Upper lobe of right lung (tissue), 1 donor: ENCODE results near the gene ABHD12. TPM values are rescaled to one million over a fixed set of nuclear protein-coding genes. Genes with fewer than 3 reads are reported as not detected.
A peak's percentile ranks its signal among the peaks of the same experiment; 100 is the strongest.

Source experiments
- ATAC-seq: fragments of 200-7000 bp; cut with Tn5 transposase; one replicate; pipeline ENCODE4 v1.9.1; 2020; ENCODE audit warnings: mild to moderate bottlenecking, moderate library complexity
- DNase-seq: peaks from one replicate; pipeline ENCODE4 v3.0.0-alpha.2; 2020
- H3K27ac ChIP-seq: fragments of 200-600 bp; one replicate; pipeline ENCODE4 v1.8.0; 2022
- H3K27me3 ChIP-seq: fragments of 200-600 bp; one replicate; pipeline ENCODE4 v1.8.0; 2022; ENCODE audit warnings: mild to moderate bottlenecking
- H3K36me3 ChIP-seq: fragments of 200-600 bp; one replicate; pipeline ENCODE4 v1.8.0; 2022
- H3K4me1 ChIP-seq: fragments of 200-600 bp; one replicate; pipeline ENCODE4 v1.8.0; 2022
- H3K4me3 ChIP-seq: fragments of 200-600 bp; one replicate; pipeline ENCODE4 v1.8.0; 2022; ENCODE audit warnings: mild to moderate bottlenecking
- H3K9me3 ChIP-seq: fragments of 200-600 bp; one replicate; pipeline ENCODE4 v1.8.0; 2022
- intact Hi-C: fragments of 100-400 bp; cut with DNase I; formaldehyde crosslinking; loops from one replicate; pipeline ENCODE4 v1.11.0; 2022
- total RNA-seq: library from RNA; stranded (reverse); fragmentation: NEBNext Ultra II Directional; extraction: Animal tissue kit (Norgen Biotek cat#: 25700); gene quantifications from one replicate; pipeline ENCODE4 v1.2.1, GENCODE V29; 2021
- TF ChIP-seq, protein P1 (sequence below): fragments of 200-600 bp; IDR thresholded peaks from one replicate; pipeline ENCODE4 v1.8.0; 2022; ENCODE audit warnings: antibody characterized with exemption
- donor health status: DM: no; HTN: yes; CAD: no; lungs with severe emphysema.

ABHD12 gene
- total RNA-seq, 1 donor from 2014 or later, result 45.2 TPM

DNA sequence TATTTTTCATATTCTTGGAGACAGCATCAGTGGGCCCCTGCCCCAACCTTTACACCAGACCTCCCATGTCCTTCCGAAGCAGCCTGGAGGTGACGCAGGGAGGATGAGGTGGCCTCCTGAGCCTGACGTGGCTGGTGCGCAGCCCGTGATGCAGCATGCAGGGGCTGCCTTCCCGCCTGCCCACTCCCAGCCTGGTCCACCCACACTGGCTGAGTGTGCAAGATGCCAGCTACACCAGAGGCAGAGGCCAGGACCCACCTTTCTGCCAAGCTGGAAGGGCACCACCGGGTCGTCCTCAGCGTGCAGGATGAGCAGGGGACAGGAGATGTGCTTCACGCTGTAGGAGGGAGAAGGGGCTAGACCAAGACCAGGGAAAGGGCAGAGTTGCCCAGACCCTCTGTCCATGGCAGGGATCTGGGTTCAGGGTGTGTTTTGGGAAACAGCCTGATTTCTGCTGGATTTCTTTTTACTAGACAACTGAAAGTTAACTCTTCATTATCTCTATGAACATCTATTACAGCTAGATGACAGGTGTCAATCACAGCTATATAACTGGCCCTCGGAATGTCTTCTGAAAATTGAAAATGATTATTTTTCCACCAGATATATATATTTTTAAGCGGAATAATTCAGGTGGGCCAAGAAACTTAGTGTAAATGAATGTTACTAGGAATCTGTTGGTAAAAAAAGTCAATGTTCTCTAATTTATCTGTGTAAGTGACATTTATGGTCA, 87.2 kb downstream of the ABHD12 start:
- no peak overlapping the region for H3K4me3 ChIP-seq
- TF ChIP-seq, protein P1, sequence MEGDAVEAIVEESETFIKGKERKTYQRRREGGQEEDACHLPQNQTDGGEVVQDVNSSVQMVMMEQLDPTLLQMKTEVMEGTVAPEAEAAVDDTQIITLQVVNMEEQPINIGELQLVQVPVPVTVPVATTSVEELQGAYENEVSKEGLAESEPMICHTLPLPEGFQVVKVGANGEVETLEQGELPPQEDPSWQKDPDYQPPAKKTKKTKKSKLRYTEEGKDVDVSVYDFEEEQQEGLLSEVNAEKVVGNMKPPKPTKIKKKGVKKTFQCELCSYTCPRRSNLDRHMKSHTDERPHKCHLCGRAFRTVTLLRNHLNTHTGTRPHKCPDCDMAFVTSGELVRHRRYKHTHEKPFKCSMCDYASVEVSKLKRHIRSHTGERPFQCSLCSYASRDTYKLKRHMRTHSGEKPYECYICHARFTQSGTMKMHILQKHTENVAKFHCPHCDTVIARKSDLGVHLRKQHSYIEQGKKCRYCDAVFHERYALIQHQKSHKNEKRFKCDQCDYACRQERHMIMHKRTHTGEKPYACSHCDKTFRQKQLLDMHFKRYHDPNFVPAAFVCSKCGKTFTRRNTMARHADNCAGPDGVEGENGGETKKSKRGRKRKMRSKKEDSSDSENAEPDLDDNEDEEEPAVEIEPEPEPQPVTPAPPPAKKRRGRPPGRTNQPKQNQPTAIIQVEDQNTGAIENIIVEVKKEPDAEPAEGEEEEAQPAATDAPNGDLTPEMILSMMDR, result no peak
- intact Hi-C loops, result no loop called here
- no peaks in the 10 kb centered on the region for H3K4me1 ChIP-seq
- H3K9me3 ChIP-seq, result no peaks in the 10 kb centered on the region
- peaks cover 9% of the 10 kb centered on the region for H3K36me3 ChIP-seq
- H3K27me3 ChIP-seq, result no peaks in the 10 kb centered on the region
- no peak for DNase-seq
- H3K27ac ChIP-seq, result no peak overlapping the region
- ATAC-seq, result no peak

DNA sequence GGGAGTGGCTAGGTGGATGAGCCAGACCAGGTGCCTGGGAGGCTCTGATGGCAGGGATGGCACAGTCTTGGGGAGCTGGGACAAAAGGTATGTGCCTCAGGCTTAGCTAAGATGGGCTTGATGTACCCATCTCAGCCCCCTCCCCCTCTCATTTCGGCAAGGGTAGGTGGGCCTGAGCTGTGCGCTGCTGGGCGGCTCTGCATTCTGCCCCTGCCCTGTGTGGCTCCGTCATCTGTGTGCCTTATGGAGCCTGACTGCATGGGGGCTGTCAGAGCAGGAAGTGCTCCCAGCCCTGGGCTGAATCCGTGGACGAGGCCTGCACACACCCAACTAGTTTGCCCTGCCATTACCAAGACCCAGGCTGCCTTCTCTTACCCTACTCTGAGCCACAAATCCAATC, 88.0 kb downstream of the ABHD12 start:
- Histone ChIP-seq H3K36me3 (peaks cover 13% of the 10 kb centered on the region), H3K27ac (no peak overlapping the region), H3K9me3 (no peaks in the 10 kb centered on the region), H3K4me3 (no peak overlapping the region), H3K27me3 (no peaks in the 10 kb centered on the region), H3K4me1 (no peaks in the 10 kb centered on the region)
- DNase-seq (no peak), ATAC-seq (no peak)
- intact Hi-C loops, result no loop called here
- TF ChIP-seq, protein P1, result no peak

GRCh38 chr20:25301357-25301920, 89.2 kb downstream of the ABHD12 start:
- TF ChIP-seq, protein P1, result no peak
- Histone ChIP-seq H3K27ac (no peak overlapping the region), H3K4me3 (no peak overlapping the region), H3K9me3 (no peaks in the 10 kb centered on the region), H3K27me3 (no peaks in the 10 kb centered on the region), H3K36me3 (peaks cover 23% of the 10 kb centered on the region), H3K4me1 (no peaks in the 10 kb centered on the region)
- peak; percentile 9 for ATAC-seq
- intact Hi-C loops, result no loop called here
- no peak for DNase-seq

DNA sequence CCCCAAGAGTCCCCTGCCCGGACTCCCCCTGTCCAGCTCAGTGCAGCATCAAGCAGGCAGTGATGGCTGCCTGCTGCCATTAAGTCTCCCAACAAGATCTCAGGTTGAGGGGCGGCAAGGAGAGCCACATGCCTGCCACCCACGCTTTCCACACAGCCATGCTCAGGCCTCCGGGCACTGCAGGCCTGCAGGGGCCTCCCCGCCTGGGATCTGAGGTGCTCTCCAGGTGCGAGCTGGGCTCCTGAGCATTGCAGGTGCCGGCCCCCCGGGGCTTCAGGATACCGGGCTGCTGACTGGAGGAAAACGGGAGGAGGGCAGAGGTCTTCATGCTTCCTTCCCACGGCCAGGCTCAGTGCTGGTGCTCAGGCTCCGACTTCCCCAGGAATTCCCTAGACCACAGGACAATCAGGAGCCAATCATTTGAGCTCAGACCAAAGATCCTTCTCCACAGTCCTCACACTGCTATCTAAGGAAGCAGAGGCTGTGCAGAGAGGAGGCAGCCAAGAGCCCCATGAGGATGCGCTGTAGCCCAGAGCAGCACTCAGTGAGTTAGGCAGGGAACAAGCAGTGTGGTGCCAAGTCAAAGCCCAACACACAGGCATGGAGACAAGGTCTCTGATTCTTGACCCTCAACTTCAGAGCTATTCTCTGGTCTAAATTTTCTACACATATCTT, 90.0 kb downstream of the ABHD12 start:
- TF ChIP-seq, protein P1, result no peak
- ATAC-seq (no peak), DNase-seq (no peak)
- Histone ChIP-seq H3K9me3 (no peaks in the 10 kb centered on the region), H3K27me3 (no peaks in the 10 kb centered on the region), H3K27ac (no peak overlapping the region), H3K36me3 (peaks cover 31% of the 10 kb centered on the region), H3K4me1 (peaks cover 1% of the 10 kb centered on the region), H3K4me3 (no peak overlapping the region)
- intact Hi-C loops, result no loop called here

- Histone ChIP-seq H3K36me3 (peaks cover 31% of the 10 kb centered on the region), H3K4me3 (no peak overlapping the region), H3K9me3 (no peaks in the 10 kb centered on the region), H3K27me3 (no peaks in the 10 kb centered on the region), H3K4me1 (peaks cover 8% of the 10 kb centered on the region), H3K27ac (no peak overlapping the region)
- TF ChIP-seq, protein P1, result no peak
- ATAC-seq (no peak), DNase-seq (no peak)
- intact Hi-C loops, result no loop called here
Observed at GRCh38 chr20:25299806-25300205, 90.8 kb downstream of the ABHD12 start.
